K562 (cell line): ENCODE results near the gene EIF4G1. TPM values are rescaled to one million over a fixed set of nuclear protein-coding genes. Genes with fewer than 3 reads are reported as not detected.
A peak's percentile ranks its signal among the peaks of the same experiment; 100 is the strongest.

Source experiments
- ATAC-seq: fragments of 200-7000 bp; cut with Tn5 transposase; 3 replicates; pipeline ENCODE4 v1.9.1; 2020; ENCODE audit warnings: moderate library complexity
- BruUV-seq: library from RNA; stranded (reverse); fragments of 400-500 nt; replicated peaks from 2 replicates; lab custom pipeline; 2021; lab: Mats Ljungman, UMichigan
- CTCF ChIA-PET: fragments of 300-600 bp; formaldehyde crosslinking; extraction: SDS; loops from one replicate; lab custom pipeline; 2021; ENCODE audit warnings: low intra/inter-chr PET ratio; lab: Yijun Ruan, JAX
- POLR2A ChIA-PET: fragments of 300-600, 350-650 bp; sonication (Branson Sonifier 250); formaldehyde crosslinking; extraction: SDS; loops from one replicate; lab custom pipeline; 2021; ENCODE audit warnings: antibody characterized with exemption, inconsistent platforms; lab: Yijun Ruan, JAX
- DNase-seq, 4 experiments: peaks; one replicate each; pipeline versions ENCODE4 v3.0.0 to v3.0.0-alpha.2; 2011 to 2018; ENCODE audit warnings: low spot score in 3 of 4, mixed read lengths in 3 of 4; ENCODE audit errors: extremely low read depth in 1 of 4
- FAIRE-seq: peaks from 2 replicates; lab custom pipeline; 2011; peaks lifted over from hg19 to GRCh38; lab: Jason Lieb, UNC
- H2AFZ ChIP-seq: 2 replicates; pipeline ENCODE4 v1.6.0; 2011; ENCODE audit warnings: low read depth, low read length, control low read depth, inconsistent platforms
- H3K27ac ChIP-seq: fragments of 200-600 bp; 3 replicates; pipeline ENCODE4 v1.8.0; 2011; ENCODE audit warnings: low read depth, mild to moderate bottlenecking, control low read depth, inconsistent platforms, low read length, moderate library complexity, mixed read lengths; ENCODE audit errors: extremely low read depth
- H3K27me3 ChIP-seq, 2 experiments: fragments of 300-600 bp in 1 of 2; 2 replicates in 1 of 2; 3 replicates in 1 of 2; pipeline versions ENCODE4 v1.6.0 to v1.8.0; 2011; ENCODE audit warnings: inconsistent platforms in 2 of 2, low read length in 2 of 2, mild to moderate bottlenecking in 1 of 2, mixed read lengths in 1 of 2, moderate library complexity in 1 of 2; ENCODE audit not compliant: control insufficient read depth in 2 of 2, insufficient read depth in 2 of 2
- H3K36me3 ChIP-seq: fragments of 300-600 bp; 3 replicates; pipeline ENCODE4 v1.8.0; 2011; ENCODE audit warnings: mild to moderate bottlenecking, low read length, inconsistent platforms; ENCODE audit not compliant: control insufficient read depth, insufficient read depth
- H3K4me1 ChIP-seq, 2 experiments: fragments of 200-600 bp in 1 of 2; replicated peaks in 1 of 2; 2 replicates in 1 of 2; 3 replicates in 1 of 2; pipeline versions ENCODE4 v1.5.1 to v1.8.0; 2011; ENCODE audit warnings: inconsistent platforms in 2 of 2, low read length in 2 of 2, mild to moderate bottlenecking in 1 of 2, mixed read lengths in 1 of 2, moderate library complexity in 1 of 2; ENCODE audit not compliant: control insufficient read depth in 2 of 2, insufficient read depth in 2 of 2
- H3K4me2 ChIP-seq: 2 replicates; pipeline ENCODE4 v1.6.1; 2011; ENCODE audit warnings: low read length, control low read depth, inconsistent platforms, mixed read lengths; ENCODE audit not compliant: insufficient read depth
- H3K4me3 ChIP-seq: fragments of 200-600 bp; sonication (generic), shearing (Covaris generic); 2 replicates; pipeline ENCODE4 v1.5.1; 2016; ENCODE audit warnings: control low read depth, inconsistent platforms
- H3K79me2 ChIP-seq: fragments of 200-600 bp; 3 replicates; pipeline ENCODE4 v1.8.0; 2011; ENCODE audit warnings: low read length, inconsistent platforms; ENCODE audit not compliant: control insufficient read depth, insufficient read depth
- H3K9ac ChIP-seq, 2 experiments: 2 replicates each; pipeline versions ENCODE4 v1.6.0 to v1.6.1; 2011; ENCODE audit warnings: low read depth in 2 of 2, low read length in 2 of 2, control low read depth in 1 of 2, inconsistent platforms in 1 of 2, mild to moderate bottlenecking in 1 of 2, mixed read lengths in 1 of 2; ENCODE audit not compliant: insufficient read depth in 1 of 2
- H3K9me1 ChIP-seq: one replicate; pipeline ENCODE4 v1.6.0; 2011; ENCODE audit warnings: inconsistent platforms, mild to moderate bottlenecking, low read length, moderate library complexity; ENCODE audit not compliant: control insufficient read depth, insufficient read depth
- H3K9me3 ChIP-seq: replicated peaks from 2 replicates; pipeline ENCODE4 v1.5.1; 2011; ENCODE audit warnings: low read depth, low read length, inconsistent platforms; ENCODE audit not compliant: control insufficient read depth, insufficient read depth
- H4K20me1 ChIP-seq: replicated peaks from 2 replicates; pipeline ENCODE4 v1.6.1; 2011; ENCODE audit warnings: low read length, inconsistent platforms, mixed read lengths; ENCODE audit not compliant: control insufficient read depth, insufficient read depth
- EP300 ChIP-seq: IDR thresholded peaks from 2 replicates; pipeline ENCODE4 v1.6.1; 2012; ENCODE audit warnings: low read length, improper control_type of control experiment
- ESRRA ChIP-seq: fragments of 450-650 bp; IDR thresholded peaks from 2 replicates; pipeline ENCODE4 v1.6.1; 2014; ENCODE audit warnings: low read depth, mild to moderate bottlenecking, moderate library complexity, borderline replicate concordance
- GABPB2 ChIP-seq: fragments of 250-450 bp; sonication (Bioruptor Pico); conservative IDR thresholded peaks from 2 replicates; pipeline ENCODE4 v1.5.1; 2021; ENCODE audit warnings: mild to moderate bottlenecking
- HEY1 ChIP-seq: fragments of 250-450 bp; sonication (Bioruptor Pico); IDR thresholded peaks from 2 replicates; pipeline ENCODE4 v1.5.0; 2020; ENCODE audit warnings: mild to moderate bottlenecking, moderate library complexity, borderline replicate concordance
- NFIC ChIP-seq: fragments of 450-650 bp; IDR thresholded peaks from 2 replicates; pipeline ENCODE4 v1.6.1; 2017; ENCODE audit warnings: mild to moderate bottlenecking, inconsistent platforms
- RAD51 ChIP-seq: fragments of 450-650 bp; IDR thresholded peaks from 2 replicates; pipeline ENCODE4 v1.7.1; 2016; ENCODE audit warnings: low read depth, mild to moderate bottlenecking, borderline replicate concordance
- RNF2 ChIP-seq: sonication (generic); IDR thresholded peaks from 2 replicates; pipeline ENCODE4 v1.6.1; 2016
- TCF3 ChIP-seq: sonication (generic); formaldehyde crosslinking; IDR thresholded peaks from 2 replicates; pipeline ENCODE4 v1.4.0; 2020; ENCODE audit warnings: mild to moderate bottlenecking, missing genetic modification reagents
- TCF7 ChIP-seq: sonication (generic); IDR thresholded peaks from 2 replicates; pipeline ENCODE4 v1.6.1; 2016; ENCODE audit warnings: antibody characterized with exemption, borderline replicate concordance
- ZNF696 ChIP-seq: fragments of 250-450 bp; sonication (Bioruptor Pico); conservative IDR thresholded peaks from 2 replicates; pipeline ENCODE4 v1.4.0; 2020; ENCODE audit warnings: mild to moderate bottlenecking, moderate library complexity
- WGBS: fragments of 100-300 bp; shearing (Covaris generic); methylation state at CpG from one replicate; pipeline ENCODE4 v1.1.6; 2016; ENCODE audit warnings: low coverage, mixed read lengths; ENCODE audit not compliant: insufficient coverage; ENCODE audit errors: missing lambda C conversion rate; 5-methylcytosine and 5-hydroxymethylcytosine counted together
- in situ Hi-C: fragments of 300-500 bp; cut with MboI; formaldehyde crosslinking; loops from 4 replicates; pipeline ENCODE4 v1.15.0; 2018; ENCODE audit warnings: inconsistent platforms, mixed read lengths
- intact Hi-C: fragments of 100-400 bp; cut with micrococcal nuclease; formaldehyde crosslinking; loops from 2 replicates; pipeline ENCODE4 v1.14.2; 2022
- polyA plus RNA-seq, 8 experiments: library from polyadenylated mRNA; depleted of rRNA in 4 of 8; stranded (reverse) in 5 of 8; unstranded in 3 of 8; fragments of >200 nt; fragmentation: Nextera tagmentation in 2 of 8; fragmentation: Illumina TruSeq in 1 of 8; extraction: Ambion mirVana in 2 of 8; extraction: Trizol in 1 of 8; gene quantifications; 2 replicates each; pipeline versions ENCODE4 v1.2.1 to v1.2.3, GENCODE V29; 2011 to 2014; ENCODE audit warnings: inconsistent platforms in 1 of 8, missing spikeins in 1 of 8
- total RNA-seq, 7 experiments: library from RNA; depleted of rRNA in 6 of 7; stranded (reverse); fragments of >200 nt in 6 of 7; fragmentation: Illumina TruSeq in 2 of 7; extraction: Trizol in 2 of 7; gene quantifications; 2 replicates each; pipeline versions ENCODE4 v1.2.1 to v1.2.3, GENCODE V29; 2011 to 2021; ENCODE audit warnings: low replicate concordance in 1 of 7

EIF4G1 gene
- total and polyA plus RNA-seq, 9 of the 15 experiments (the other 6 are each of a cell fraction or from before 2014, with no cell fraction given) = 4.6 to 505 (median 155) TPM

DNA sequence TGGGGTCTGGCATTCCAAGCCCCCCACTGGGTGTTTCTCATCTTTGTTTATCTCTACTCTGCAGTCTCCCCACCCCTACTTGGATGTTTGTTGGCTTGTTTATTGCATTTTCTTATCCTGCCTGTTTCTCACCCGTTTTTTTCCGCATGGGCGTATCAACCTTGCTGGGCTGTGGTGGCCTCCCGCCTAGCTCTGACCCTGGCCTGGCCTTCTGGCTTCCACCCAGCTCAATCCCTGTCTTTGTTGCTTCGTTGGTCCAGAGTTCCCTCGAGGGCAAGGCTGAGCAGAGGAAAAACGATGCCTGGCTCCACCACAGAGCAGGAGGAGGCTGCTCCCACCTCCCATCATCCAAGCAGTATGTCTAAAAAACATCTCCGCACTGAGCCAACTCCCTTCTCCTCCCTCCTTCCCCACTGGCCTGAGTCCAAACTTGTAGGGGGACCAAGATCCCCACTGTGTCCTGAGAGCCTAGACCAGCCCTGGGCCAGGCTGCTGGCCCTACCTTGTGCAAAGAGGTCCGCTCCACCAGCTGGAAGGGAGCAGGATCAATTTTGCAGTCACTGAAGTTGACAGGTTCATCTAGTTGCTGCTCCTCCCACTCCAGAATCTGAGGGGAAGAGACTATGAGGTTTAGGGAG, 37.2 kb downstream of the EIF4G1 start:
- no peak for ATAC-seq
- no peaks in the 10 kb centered on the region for H3K27me3 ChIP-seq
- WGBS = 27% methylated on average over 9 of the region's 9 CpGs
- H4K20me1 ChIP-seq = no peaks in the 10 kb centered on the region
- peak overlapping the region in 1 of 2 experiments; percentile 85; a peak in 1 of 4 replicates for H3K9ac ChIP-seq
- H3K9me3 ChIP-seq = no peaks in the 10 kb centered on the region
- CTCF ChIA-PET = interaction anchor here (0.6 kb wide), 1 partner anchor 416 kb away, joined by 3 read pairs; no protein-coding TSS in a partner anchor
- in situ Hi-C loops (no loop called here), intact Hi-C loops (no loop called here)
- peaks cover 2% of the 10 kb centered on the region; the same call in 2 of the 3 replicates for H3K79me2 ChIP-seq
- POLR2A ChIA-PET = interaction anchor here (0.7 to 2.0 kb wide), 4 partner anchors 9 to 20 kb away, joined by 3 to 6 read pairs (median 4); no protein-coding TSS in a partner anchor
- no peak overlapping the region for H3K4me3 ChIP-seq
- DNase-seq = no peak
- no peak for FAIRE-seq
- BruUV-seq = no TSS peak
- H3K4me2 ChIP-seq = no peak overlapping the region
- no peak overlapping the region for H3K27ac ChIP-seq
- peaks cover 46 to 69% of the 10 kb centered on the region in 2 experiments for H3K4me1 ChIP-seq
- TF ChIP-seq NFIC = peak; percentile 37
- no peak for TF ChIP-seq GABPB2 (CRISPR knock-in tag)
- peaks cover 71% of the 10 kb centered on the region; the same call in 2 of the 3 replicates for H3K36me3 ChIP-seq
- H2AFZ ChIP-seq = no peak overlapping the region
- peaks cover 2% of the 10 kb centered on the region for H3K9me1 ChIP-seq

DNA sequence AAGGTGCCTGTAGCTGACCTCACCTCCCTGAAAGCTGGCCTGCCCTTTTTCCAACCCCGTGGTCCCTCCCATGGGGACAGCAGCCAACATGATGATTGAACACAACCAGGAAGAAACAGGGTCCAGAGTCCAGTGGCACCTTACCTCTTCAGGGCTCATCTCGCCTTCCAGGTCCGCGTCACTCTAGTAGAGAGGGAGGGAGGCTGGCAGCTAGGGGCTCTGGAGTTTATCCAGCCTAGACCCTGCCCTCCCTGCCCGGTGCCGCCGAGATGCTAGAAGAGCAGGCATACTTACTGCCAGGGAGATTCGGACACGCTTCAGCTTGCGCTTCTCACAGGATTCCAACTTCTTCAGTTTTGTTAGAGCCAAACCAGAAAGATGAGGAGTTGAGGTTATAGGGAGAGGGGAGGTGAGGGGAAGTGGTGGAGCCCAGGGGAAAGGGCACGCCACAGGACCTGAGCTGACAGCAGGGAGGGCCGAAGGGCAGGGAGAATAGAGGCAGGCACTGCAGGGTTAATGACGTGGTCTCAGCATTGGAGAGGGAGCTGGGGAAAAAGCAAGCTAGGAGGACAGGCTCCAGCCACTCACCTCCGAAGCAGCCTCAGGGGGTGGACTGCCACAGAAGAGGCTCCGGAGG, 37.9 kb downstream of the EIF4G1 start:
- no peak for FAIRE-seq

More for the DNA sequence above, 37.9 kb downstream of the EIF4G1 start:
- DNase-seq (no peak), ATAC-seq (no peak)
- Histone ChIP-seq H3K9me1 (no peaks in the 10 kb centered on the region), H3K4me1 (peaks cover 40 to 67% of the 10 kb centered on the region in 2 experiments), H4K20me1 (no peaks in the 10 kb centered on the region), H3K79me2 (no peaks in the 10 kb centered on the region), H3K27ac (no peak overlapping the region), H3K36me3 (peaks cover 71% of the 10 kb centered on the region; the same call in 2 of the 3 replicates), H2AFZ (no peak overlapping the region), H3K4me3 (no peak overlapping the region), H3K27me3 (no peaks in the 10 kb centered on the region), H3K9me3 (no peaks in the 10 kb centered on the region), H3K9ac (peak overlapping the region in 1 of 2 experiments; percentile 85; a peak in 2 of 4 replicates), H3K4me2 (no peak overlapping the region)
- in situ Hi-C loops (no loop called here), intact Hi-C loops (no loop called here)
- TF ChIP-seq RNF2 = no peak
- no peak for TF ChIP-seq HEY1 (CRISPR knock-in tag)
- no peak for TF ChIP-seq TCF7
- TF ChIP-seq TCF3 (CRISPR knock-in tag) = no peak
- TF ChIP-seq RAD51 = no peak
- TF ChIP-seq ESRRA = no peak
- TF ChIP-seq ZNF696 (CRISPR knock-in tag) = no peak
- no peak for TF ChIP-seq EP300
- POLR2A ChIA-PET = interaction anchor here (1.5 kb wide), 2 partner anchors 10 to 19 kb away, joined by 4 to 6 read pairs; no protein-coding TSS in a partner anchor
- no TSS peak for BruUV-seq
- CTCF ChIA-PET = no interaction called here
- 84% methylated on average over 14 of the region's 15 CpGs for WGBS
